GM20431 (cell line): ENCODE measurements around the gene KCNH5.

ENCODE experiments used
- in situ Hi-C: fragments of 300-500 bp; cut with MseI, MboI; formaldehyde crosslinking; loops from one replicate; pipeline ENCODE4 v1.15.0; 2020; ENCODE audit warnings: low sequenced_read_pairs; ENCODE audit not compliant: unreplicated experiment

Gene KCNH5

DNA sequence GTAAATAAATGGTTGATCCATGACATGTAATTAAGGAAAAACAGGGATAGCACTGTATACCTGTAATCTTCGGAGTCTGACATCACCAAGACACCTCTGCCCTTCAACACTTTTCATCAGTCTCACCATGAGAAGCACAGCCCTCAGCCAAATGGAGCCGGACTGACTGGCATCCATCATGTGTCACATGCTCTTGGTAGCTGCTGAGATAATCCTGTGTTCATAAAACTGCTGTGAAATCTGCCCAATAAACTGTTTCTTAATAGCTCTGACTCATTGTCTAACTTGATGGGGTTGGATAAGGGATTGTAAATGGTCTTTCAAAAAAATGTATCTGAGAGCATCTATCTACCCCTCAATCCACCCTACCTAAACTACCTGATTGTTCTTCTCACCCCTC is 33.6 kb downstream of the KCNH5 start:
- in situ Hi-C loops, result no loop called here

DNA sequence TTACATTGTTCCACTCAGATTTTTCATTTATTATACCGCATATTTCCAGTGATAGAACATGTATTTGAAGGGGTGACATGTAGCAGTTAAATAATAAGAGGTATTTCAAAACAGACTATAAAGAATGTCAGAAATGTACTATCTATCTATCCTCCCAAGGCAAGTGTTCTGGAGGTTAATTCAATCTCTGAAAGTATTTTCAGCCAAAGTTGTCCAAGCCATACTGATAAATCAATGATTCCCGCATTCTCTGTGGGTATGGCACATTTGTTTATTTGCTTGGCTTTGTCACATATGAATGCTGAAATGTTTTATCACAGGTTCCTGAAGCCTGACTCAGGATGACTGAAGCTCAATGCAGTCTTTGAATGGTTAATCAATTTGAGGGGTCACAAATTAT is 35.8 kb downstream of the KCNH5 start:
- in situ Hi-C loops, result no loop called here

DNA sequence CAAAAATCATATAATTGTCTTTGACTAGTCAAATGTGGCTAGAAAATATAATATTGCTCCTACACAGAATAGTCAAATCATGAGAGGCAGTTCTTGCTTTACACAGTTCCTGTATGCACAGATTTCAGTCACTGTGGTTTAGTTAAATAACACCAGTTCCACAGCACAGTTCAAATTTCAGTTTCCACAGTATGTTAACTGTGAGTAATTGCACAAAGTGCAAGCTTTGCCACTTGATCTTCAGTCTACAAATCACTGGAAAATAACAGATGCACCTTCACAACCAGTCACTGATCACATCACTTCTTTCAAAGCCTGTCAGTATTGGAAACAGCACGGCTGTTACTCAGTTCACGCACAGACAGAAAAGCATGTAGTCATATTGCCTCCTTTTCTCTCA is 38.7 kb downstream of the KCNH5 start:
- in situ Hi-C loops, result no loop called here

DNA sequence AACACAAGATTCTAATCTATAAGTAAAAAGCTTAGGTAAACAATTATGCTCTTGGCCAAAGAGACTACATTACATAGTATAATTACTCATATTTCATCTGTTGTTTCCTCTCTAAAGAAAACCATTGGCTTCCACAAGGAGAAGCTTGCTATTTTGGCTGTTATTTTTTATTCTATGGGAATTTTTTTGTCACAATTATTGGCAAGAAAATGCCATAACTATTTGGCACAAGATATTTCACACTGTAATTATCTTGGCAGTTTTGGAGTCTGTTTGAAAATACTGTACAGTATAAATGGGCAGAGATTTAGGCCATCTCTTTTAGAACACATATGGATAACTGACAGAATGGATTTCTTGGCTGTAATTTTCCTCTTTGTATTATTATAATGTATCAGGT is 51.2 kb downstream of the KCNH5 start:
- in situ Hi-C loops, result no loop called here

DNA sequence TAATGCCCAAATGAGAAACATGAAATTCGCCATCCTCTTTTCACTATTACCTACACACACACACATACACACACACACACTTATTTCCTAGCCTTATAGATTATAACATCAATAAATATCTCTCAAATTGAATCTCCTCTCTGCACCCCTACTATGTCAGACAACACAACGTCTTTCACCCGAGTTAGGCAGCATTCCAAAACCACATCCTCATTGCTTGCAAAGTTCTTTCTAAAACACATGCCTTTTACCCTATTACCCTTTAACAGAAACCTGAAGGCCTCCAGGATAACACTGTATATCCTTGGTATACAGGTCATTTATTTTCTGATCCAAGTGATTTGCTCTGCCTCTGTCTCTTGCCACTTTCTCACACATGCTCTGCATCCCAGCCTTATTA is 56.3 kb downstream of the KCNH5 start:
- in situ Hi-C loops, result no loop called here

DNA sequence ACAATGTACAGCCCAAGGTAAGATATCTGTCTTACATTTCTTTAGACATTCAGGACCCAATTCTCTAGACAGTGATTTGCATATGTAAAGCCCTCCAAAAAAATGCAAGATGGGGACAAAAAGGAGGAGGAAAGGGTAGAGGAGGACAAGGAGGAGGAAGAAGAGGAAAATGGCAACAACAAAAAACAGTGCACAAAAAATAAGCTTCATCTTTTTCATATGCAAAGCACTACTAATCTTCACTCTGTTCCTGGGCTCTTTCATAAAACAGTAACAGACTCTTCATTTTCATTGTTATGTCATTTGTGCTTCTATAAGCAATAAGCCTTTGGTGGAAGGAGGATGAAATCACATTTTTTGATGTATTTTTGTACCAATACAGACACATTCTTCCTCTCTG is 61.4 kb downstream of the KCNH5 start:
- in situ Hi-C loops, result no loop called here

DNA sequence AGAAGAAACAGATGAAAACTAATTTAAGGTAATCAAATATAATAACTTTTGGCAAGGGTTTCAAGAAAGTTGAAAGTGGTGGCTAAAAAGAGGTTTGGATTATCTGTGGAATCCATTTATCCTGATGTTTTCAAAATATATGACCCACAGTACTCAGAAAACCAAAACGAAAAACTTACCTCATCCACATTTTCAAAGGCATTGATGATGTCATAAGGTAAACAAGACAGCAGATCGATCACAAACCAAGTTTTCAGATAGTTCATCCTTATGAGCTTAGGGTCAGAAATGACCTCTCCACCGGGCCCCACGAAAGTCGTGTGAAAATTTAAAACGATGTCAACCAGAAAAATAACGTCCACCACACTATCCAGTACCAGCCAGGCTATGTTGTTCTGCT is 64.6 kb downstream of the KCNH5 start:
- in situ Hi-C loops, result no loop called here

DNA sequence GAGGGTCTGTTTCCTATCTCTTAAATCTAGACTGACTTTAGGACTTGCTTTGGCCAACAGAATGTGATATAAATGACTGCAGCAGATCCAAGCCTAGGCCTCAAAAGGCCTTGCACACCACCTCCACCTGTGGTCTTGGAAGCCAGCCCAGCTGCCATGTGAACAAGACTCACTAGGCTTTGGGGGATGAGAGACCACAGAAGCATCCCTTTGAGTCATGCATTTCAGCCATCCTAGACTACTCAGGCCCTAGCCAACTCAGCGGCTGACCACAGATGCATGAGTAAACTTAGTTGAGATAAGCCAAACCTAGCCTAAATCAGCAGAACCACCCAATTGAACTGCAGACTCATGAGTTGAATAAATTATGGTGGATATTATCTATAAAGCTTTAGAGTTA is 87.7 kb downstream of the KCNH5 start:
- in situ Hi-C loops, result no loop called here

DNA sequence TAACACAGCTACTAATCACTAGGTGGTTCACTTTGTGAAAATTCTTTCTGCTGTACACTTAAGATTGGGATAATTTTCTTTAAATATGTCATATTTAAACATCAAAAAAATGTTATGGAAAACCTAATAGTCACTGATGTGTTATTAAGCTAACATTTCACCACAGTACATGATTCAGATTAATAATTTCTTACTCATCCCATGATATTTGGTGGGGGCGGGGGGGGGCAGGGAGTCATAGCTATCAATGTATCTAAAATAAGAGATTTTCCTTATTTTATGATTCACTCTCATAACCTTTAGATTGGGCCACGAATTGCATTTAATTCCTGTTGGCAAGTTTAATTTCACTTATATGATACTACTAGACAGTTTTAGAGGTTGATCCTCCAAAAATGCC is 88.8 kb downstream of the KCNH5 start:
- in situ Hi-C loops, result no loop called here

DNA sequence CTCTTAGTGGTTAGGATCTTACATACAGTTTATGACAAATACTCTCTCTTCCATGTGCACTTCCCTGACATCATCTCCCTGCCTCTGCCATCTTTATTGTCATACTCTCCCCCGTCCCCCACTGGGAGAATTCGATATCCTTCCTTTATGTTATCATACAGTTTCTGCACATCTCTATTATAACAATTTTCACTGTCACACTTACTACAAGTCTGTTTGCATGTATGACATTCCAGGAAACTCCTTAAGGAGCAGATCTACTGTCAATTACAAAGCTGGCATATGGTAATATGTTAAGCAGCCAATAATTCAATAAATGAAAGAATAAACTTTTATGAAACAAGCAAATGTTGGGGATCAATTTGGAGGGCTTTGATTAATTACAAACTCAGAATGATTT is 91.1 kb downstream of the KCNH5 start:
- in situ Hi-C loops, result no loop called here

DNA sequence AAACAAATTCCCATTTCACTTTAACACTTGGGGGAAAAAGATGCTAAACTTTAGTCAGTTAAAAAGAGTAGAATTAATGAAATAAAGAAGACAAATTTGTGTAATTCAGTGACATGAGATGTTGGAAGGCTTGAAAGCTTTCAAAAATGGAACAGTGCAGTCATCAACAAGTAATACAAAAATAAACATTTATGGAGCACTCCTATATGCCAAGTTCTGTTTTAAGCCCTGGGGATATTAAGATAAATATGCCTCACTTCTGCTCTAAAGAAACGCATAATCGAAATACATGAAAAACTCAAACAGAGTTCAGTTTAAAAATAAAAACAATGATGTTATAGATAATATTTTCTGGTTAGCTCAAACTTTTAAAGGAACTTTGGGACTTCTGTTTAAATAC is 93.0 kb downstream of the KCNH5 start:
- in situ Hi-C loops, result no loop called here

DNA sequence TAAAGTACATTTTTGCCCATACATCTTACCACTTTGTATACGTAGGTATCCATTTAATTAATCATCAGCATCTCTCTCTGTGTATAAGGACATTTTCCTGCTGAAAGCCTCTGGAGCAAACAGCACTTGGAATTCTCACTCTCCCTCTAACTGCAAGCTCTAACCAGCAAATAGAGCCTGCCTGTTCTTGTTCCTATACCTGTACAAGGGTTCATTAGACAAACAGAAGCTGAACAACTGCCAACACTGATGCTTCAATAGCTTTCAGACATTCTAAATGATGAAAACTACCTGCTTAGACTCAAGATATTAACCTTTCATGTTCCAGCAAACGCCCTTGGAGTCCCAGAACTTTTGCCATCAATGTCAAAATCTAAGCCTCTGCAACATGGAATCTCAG is 98.0 kb downstream of the KCNH5 start:
- in situ Hi-C loops, result no loop called here

DNA sequence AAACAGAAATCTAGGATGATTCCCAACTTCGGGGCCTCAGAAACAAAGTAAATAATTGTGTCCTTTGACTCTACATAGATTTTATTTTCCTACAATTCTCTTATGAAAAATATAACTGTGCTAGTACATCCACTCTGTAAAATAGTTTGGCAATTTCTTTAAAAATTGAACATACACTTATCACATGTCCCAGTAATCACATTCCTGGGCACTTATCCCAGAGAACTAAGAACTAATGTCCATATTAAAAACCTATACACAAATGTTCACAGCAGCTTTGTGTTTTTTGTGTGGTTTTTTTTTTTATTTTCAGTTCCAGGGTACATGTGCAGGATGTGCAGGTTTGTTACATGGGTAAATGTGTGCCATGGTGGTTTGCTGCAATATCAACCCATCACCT is 99.0 kb downstream of the KCNH5 start:
- in situ Hi-C loops, result no loop called here

DNA sequence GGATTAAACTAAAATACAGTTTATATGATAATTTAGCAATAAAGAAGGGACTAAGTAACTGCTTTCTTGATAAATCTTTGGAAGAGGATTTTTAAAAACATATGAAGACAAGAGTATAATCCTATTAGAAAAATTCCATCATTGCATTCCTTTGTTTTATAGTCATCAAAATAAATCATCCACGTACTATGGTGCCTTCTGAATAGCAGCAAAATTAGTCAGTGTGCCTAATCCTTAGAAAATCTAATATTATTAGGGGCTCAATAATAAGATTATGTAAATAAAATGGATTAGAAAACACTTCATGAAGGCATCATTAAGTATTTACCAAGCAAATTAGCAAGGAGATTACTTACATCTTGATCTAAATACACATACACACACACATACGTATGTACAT is 102.1 kb downstream of the KCNH5 start:
- in situ Hi-C loops, result no loop called here

DNA sequence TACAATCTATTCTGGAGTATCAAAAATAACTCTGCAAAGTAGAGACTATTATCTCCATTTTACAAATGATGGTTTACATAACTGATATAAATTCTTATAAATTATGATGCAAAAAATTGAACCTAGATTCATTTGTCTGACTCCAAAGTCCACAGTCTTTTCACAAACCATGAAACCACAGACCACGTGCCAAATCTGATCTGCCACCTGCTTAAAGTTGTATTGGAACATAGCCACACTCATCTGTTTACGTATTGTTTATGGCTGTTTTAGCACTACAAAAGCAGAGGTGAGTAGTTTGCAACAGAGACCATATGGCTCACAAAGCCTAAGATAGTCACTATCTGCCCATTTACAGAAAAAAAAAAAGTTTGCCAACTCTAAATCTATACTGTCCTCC is 105.3 kb downstream of the KCNH5 start:
- in situ Hi-C loops, result no loop called here

DNA sequence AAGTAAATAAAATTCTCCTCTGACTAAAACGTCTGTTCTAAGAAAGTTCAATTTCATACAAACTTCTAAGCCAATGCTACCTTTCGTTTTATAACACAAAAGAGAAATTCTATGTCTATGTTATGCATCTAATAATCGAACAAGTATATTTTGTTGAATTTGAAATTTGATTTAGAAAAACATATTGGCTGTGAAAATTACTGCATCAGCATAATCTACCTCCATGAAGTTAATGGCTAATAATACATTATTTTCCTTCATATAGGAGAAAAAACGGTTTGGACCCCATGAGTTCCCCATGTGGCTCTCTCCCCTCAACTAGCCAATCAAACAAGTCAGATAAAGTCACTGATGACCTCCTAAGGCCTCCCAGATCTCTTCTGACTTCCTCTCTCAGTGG is 106.5 kb downstream of the KCNH5 start:
- in situ Hi-C loops, result no loop called here

DNA sequence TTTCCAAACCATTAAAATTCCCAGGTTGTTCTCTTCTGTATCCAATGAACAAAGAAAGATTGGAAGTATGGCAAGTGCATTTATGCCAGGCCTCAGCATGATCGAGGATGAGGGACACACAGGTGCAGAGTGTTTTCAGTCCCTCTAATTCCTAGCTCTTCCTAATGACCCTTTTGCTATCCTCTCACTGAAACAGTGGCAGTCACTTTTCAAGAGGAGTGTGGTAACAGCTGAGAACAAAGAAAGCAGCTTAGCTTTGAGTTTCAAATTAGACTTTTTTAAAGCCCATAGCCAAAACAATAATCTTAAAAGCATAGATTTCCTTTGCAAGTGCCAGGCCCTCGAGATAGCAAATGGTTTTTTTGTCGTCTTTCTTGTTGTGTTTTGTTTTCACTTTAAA is 110.8 kb downstream of the KCNH5 start:
- in situ Hi-C loops, result no loop called here

DNA sequence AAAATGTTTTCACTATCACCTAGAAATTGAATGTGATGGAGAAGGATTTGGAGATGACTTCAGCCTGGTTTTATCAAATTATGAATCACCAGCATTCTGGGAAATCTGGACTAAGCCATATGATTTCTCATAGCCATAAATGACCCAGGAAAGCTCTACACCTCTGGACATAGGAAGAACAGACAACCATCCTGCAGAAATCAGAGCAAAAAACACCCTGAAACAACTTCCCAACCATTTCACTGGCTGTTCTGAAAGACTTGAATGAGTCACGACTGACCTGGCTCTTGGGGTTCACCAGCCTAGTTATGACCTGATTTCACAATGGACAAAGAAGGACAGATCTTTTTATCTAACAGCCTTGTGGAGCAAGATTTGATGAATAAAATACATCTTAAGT is 123.8 kb downstream of the KCNH5 start:
- in situ Hi-C loops, result no loop called here

DNA sequence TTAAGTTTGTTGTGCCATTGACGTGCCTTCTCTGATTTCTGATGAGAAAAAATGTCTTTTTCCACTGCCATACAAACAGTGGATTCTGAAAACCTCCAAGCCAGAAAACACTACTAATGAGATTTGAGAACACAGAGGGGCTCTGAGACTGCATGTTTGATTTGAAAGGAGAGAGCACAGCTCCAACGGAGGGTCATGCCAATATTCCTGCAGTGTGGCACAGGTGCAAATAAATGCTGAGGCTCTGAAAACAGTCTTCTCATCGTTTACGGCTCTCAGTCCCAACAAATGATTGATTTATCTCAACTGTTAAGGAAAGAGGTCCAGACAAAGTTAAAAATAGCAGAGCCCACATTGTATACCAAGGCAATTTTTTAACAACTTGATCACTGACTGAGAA is 128.7 kb downstream of the KCNH5 start:
- in situ Hi-C loops, result no loop called here

DNA sequence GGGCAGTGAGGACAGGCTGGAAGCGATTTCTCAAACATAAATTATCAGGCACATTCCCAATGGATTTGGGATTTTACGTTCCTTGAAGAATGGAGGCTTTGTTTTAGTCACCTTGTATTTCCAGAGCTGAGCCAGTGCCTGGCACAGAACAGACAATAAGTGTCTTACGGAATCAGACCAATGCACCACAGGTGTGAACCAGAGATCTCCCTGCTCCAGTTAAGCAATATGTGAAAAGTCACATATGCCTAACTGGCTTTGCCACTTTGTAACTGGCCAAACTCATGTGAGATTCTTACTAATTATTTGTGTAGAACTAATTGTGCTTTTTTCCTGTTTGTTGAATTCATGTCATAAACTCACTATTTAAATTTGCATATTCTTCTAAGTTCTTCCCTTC is 130.4 kb downstream of the KCNH5 start:
- in situ Hi-C loops, result no loop called here

DNA sequence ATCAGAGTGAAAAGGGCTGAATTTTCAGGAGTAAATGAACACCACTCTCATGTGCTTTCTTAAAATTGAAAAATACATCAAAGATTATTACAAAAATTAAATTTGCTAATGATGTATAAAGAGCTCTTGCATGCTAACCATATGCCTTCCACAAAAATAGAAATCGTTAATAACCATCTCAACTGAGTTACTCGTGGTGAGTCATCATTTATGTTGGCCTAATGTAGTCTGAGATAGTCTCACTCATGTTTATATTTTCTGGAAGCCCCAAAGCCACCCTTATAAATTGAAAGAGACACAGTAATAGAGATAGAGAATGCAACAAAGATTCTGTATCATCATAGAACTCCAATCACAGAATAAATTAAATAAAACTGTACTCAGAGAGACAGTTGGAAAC is 131.2 kb downstream of the KCNH5 start:
- in situ Hi-C loops, result no loop called here

DNA sequence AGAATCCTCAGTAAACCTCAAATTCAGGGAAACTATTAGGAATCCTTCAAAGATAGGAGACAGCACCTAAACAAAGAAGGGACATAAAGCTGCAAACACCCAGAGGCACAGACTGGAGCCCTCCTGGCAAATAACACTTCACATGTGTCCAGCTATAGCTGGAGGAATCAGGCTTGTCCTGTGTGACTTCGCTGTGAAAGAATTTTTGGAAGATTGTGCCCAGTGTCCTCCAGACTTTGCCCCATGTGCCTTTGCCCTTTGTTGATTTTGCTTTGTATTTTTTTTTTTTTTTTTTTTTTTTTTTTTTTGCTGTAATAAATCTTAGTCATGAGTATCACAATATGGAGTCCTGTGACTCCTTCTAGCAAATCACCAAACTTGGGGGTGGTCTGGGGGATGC is 136.8 kb downstream of the KCNH5 start:
- in situ Hi-C loops, result no loop called here

DNA sequence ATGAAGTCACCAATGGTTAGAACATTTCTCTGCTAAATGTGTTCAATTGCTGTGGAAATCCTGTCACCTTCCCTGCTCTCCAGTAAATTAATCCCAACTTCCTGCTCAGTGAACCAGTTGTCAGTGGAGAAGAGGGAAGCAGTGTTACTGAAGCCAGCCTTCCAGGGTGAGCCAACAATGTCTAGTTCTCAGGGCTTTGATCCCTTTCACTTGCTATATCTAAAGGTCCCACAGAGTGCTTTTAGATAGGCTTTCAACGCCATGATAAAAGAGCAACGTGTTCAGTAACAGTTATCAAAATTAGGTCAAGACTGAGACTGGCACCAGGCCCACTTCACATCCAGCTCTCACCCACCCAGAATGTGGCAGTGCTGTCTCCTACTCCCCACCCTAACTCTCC is 139.7 kb downstream of the KCNH5 start:
- in situ Hi-C loops, result no loop called here
